ENCODE data around the gene GRK5.

DNA sequence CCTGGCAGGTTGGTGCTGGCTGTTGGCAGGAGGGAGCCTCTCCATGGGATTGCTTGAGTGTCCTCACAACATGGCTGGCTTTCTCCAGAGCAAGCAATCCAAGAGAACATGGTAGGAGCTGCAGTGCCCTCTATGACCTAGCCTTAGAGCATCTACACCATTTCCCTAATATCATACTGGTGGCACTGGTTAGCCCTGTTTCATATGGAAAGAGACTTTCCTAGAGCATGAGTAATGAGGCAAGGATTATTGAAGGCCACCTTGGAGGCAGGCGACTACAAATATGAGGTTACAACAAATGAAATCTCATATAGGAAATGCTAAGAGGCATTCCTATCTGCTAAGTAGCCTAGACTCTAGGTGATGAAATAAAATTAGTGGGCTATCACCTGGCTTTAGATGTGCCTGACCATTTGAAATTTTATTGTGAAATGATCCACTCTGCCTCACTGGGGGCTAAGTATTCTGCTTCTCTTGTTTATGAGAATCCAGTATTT, 181.5 kb downstream of the GRK5 start:
- TF ChIP-seq, protein P1, sequence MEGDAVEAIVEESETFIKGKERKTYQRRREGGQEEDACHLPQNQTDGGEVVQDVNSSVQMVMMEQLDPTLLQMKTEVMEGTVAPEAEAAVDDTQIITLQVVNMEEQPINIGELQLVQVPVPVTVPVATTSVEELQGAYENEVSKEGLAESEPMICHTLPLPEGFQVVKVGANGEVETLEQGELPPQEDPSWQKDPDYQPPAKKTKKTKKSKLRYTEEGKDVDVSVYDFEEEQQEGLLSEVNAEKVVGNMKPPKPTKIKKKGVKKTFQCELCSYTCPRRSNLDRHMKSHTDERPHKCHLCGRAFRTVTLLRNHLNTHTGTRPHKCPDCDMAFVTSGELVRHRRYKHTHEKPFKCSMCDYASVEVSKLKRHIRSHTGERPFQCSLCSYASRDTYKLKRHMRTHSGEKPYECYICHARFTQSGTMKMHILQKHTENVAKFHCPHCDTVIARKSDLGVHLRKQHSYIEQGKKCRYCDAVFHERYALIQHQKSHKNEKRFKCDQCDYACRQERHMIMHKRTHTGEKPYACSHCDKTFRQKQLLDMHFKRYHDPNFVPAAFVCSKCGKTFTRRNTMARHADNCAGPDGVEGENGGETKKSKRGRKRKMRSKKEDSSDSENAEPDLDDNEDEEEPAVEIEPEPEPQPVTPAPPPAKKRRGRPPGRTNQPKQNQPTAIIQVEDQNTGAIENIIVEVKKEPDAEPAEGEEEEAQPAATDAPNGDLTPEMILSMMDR (IDR thresholded peaks at IDR 0.05; ENCODE audit: borderline replicate concordance, extremely low read depth, low read length, poor library complexity, severe bottlenecking): no peak
- no peak for TF ChIP-seq EZH2 (IDR thresholded peaks at IDR 0.05; ENCODE audit: borderline replicate concordance, low read depth, low read length, severe bottlenecking)
